HG03066 (cell line): ENCODE data around the gene KIRREL3.

Experiments used
- ATAC-seq: cut with Tn5 transposase; IDR thresholded peaks from one replicate; pipeline ENCODE4 v1.9.1; 2021; ENCODE audit warnings: low read depth; ENCODE audit not compliant: unreplicated experiment

Gene KIRREL3

GRCh38 chr11:126418887-126419286 lies 581.7 kb downstream of the KIRREL3 start:
- ATAC-seq, result no peak

- no peak for ATAC-seq
Measured at GRCh38 chr11:126417091-126417862, 583.3 kb downstream of the KIRREL3 start.

GRCh38 chr11:126416542-126417090 lies 584.0 kb downstream of the KIRREL3 start:
- ATAC-seq, result peak; percentile 80

GRCh38 chr11:126415669-126416420 lies 584.7 kb downstream of the KIRREL3 start:
- no peak for ATAC-seq

GRCh38 chr11:126415128-126415527 lies 585.4 kb downstream of the KIRREL3 start:
- ATAC-seq, result no peak

- no peak for ATAC-seq
Measured at GRCh38 chr11:126414615-126415014, 586.0 kb downstream of the KIRREL3 start.

- ATAC-seq, result no peak
Measured at GRCh38 chr11:126413843-126414405, 586.6 kb downstream of the KIRREL3 start.

- no peak for ATAC-seq
Measured at GRCh38 chr11:126413426-126413825, 587.1 kb downstream of the KIRREL3 start.

GRCh38 chr11:126411971-126412381 lies 588.6 kb downstream of the KIRREL3 start:
- no peak for ATAC-seq

GRCh38 chr11:126410649-126411048 lies 589.9 kb downstream of the KIRREL3 start:
- no peak for ATAC-seq

- no peak for ATAC-seq
Measured at GRCh38 chr11:126409620-126409985, 591.0 kb downstream of the KIRREL3 start.

- ATAC-seq, result no peak
Measured at GRCh38 chr11:126408901-126409619, 591.5 kb downstream of the KIRREL3 start.

- ATAC-seq, result no peak
Measured at GRCh38 chr11:126408496-126408895, 592.1 kb downstream of the KIRREL3 start.

GRCh38 chr11:126407682-126408288 lies 592.8 kb downstream of the KIRREL3 start:
- no peak for ATAC-seq

GRCh38 chr11:126407101-126407521 lies 593.5 kb downstream of the KIRREL3 start:
- ATAC-seq, result no peak

GRCh38 chr11:126406368-126406767 lies 594.2 kb downstream of the KIRREL3 start:
- no peak for ATAC-seq

- ATAC-seq, result no peak
Measured at GRCh38 chr11:126405906-126406305, 594.7 kb downstream of the KIRREL3 start.

GRCh38 chr11:126405374-126405773 lies 595.2 kb downstream of the KIRREL3 start:
- ATAC-seq, result no peak

- ATAC-seq, result no peak
Measured at GRCh38 chr11:126404367-126404766, 596.2 kb downstream of the KIRREL3 start.

GRCh38 chr11:126403658-126404057 lies 596.9 kb downstream of the KIRREL3 start:
- ATAC-seq, result peak; percentile 98
